ENCODE data around the gene SPATA6L. TPM values are rescaled to one million over a fixed set of nuclear protein-coding genes. Genes with fewer than 3 reads are reported as not detected.

Gene SPATA6L
- total RNA-seq, 1 experiment from 2014 or later, result 1.8 TPM

- no peak for ATAC-seq
- CTCF ChIA-PET, result no interaction called here
These were observed 94.0 kb downstream of the SPATA6L start for GRCh38 chr9:4572184-4572826.

More at GRCh38 chr9:4572184-4572826, 94.0 kb downstream of the SPATA6L start:
- H3K9me3 Mint-ChIP-seq, result no peaks in the 10 kb centered on the region
- no peak overlapping the region; the same call in 1 of the 2 replicates for H3K27ac Mint-ChIP-seq
- POLR2A ChIA-PET, result no interaction called here
- no peak for DNase-seq (ENCODE audit: low spot score)
- peaks cover 7% of the 10 kb centered on the region; the same call in 1 of the 2 replicates for H3K36me3 Mint-ChIP-seq
- H3K4me3 Mint-ChIP-seq, result no peak overlapping the region
- peaks cover 9% of the 10 kb centered on the region; the same call in 1 of the 2 replicates for H3K4me1 Mint-ChIP-seq
- no peaks in the 10 kb centered on the region for H3K27me3 Mint-ChIP-seq (ENCODE audit: low read depth)
- TF ChIP-seq ERG (CRISPR knock-in tag; IDR thresholded peaks at IDR 0.05) (no peak), ZNF532 (CRISPR knock-in tag; IDR thresholded peaks at IDR 0.05; ENCODE audit: borderline replicate concordance) (no peak), ZNF121 (CRISPR knock-in tag; IDR thresholded peaks at IDR 0.05) (no peak), CDX4 (CRISPR knock-in tag; IDR thresholded peaks at IDR 0.05; ENCODE audit: borderline replicate concordance) (no peak), ZNF671 (CRISPR knock-in tag; IDR thresholded peaks at IDR 0.05) (no peak), MAX (CRISPR knock-in tag; IDR thresholded peaks at IDR 0.05) (no peak), ATF2 (CRISPR knock-in tag; IDR thresholded peaks at IDR 0.05; ENCODE audit: borderline replicate concordance, low read depth) (no peak), CREM (CRISPR knock-in tag; IDR thresholded peaks at IDR 0.05) (no peak), RELA (CRISPR knock-in tag; IDR thresholded peaks at IDR 0.05; ENCODE audit: borderline replicate concordance) (no peak), KAT7 (CRISPR knock-in tag; IDR thresholded peaks at IDR 0.05; ENCODE audit: borderline replicate concordance) (no peak), GABPB1 (CRISPR knock-in tag; IDR thresholded peaks at IDR 0.05) (no peak), ELF4 (CRISPR knock-in tag; IDR thresholded peaks at IDR 0.05; ENCODE audit: low read depth) (no peak), PREB (CRISPR knock-in tag; IDR thresholded peaks at IDR 0.05; ENCODE audit: borderline replicate concordance) (no peak), ARID4B (CRISPR knock-in tag; IDR thresholded peaks at IDR 0.05; ENCODE audit: borderline replicate concordance) (no peak)

Measured in WTC11 (cell line).